PC-3 (cell line): ENCODE measurements around the gene ITGA1.

Experiments used
- CTCF ChIP-seq: fragments of 300-600 bp; sonication (generic); conservative IDR thresholded peaks from 2 replicates; pipeline ENCODE4 v1.5.1; 2017; ENCODE audit warnings: antibody characterized with exemption, low read depth, mild to moderate bottlenecking, low read length
- EZH2 ChIP-seq: fragments of 300-600 bp; sonication (generic); IDR thresholded peaks from one replicate; pipeline ENCODE4 v1.6.1; 2017; ENCODE audit warnings: antibody characterized with exemption, mild to moderate bottlenecking, low read length; ENCODE audit not compliant: unreplicated experiment
- EZH2phosphoT487 ChIP-seq: fragments of 300-600 bp; sonication (generic); IDR thresholded peaks from 2 replicates; pipeline ENCODE4 v1.6.1; 2018; ENCODE audit warnings: mild to moderate bottlenecking, antibody characterized with exemption, low read length, borderline replicate concordance

GRCh38 chr5:52767217-52767743, 20.4 kb upstream of the ITGA1 start:
- TF ChIP-seq CTCF (no peak), EZH2phosphoT487 (no peak), EZH2 (no peak)
